Pancreas (tissue), 10 donors: ENCODE data around the gene TRIM16. TPM values are rescaled to one million over a fixed set of nuclear protein-coding genes. Genes with fewer than 3 reads are reported as not detected.
"Not testable (repeated sequence)": the region's sequence is repeated elsewhere in the genome, so short reads cannot be mapped to it uniquely, and the experiment has no call there.

Source experiments
- ATAC-seq, 4 donors: fragments of 200-7000 bp; cut with Tn5 transposase; one replicate each; pipeline versions ENCODE4 v1.8.0 to v1.9.1; 2020; ENCODE audit warnings: mild to moderate bottlenecking in 4 of 4, moderate library complexity in 4 of 4
- DNase-seq, 6 donors: peaks; one replicate each; pipeline ENCODE4 v3.0.0-alpha.2; 2020
- FAIRE-seq: peaks from 2 replicates; lab custom pipeline; 2012; peaks lifted over from hg19 to GRCh38; lab: Jason Lieb, UNC
- H3K27ac ChIP-seq, 4 donors: fragments of 200-600 bp; sonication (generic); 1 replicate in 3 of 4; 2 replicates in 1 of 4; pipeline versions ENCODE4 v1.5.0 to v1.8.0; 2020
- H3K27me3 ChIP-seq, 4 donors: fragments of 200-600 bp; one replicate each; pipeline ENCODE4 v1.8.0; 2021
- H3K36me3 ChIP-seq, 3 donors: fragments of 200-600 bp; sonication (generic) in 1 of 3; one replicate each; pipeline versions ENCODE4 v1.5.0 to v1.8.0; 2020 to 2021
- H3K4me1 ChIP-seq, 3 donors: fragments of 200-600 bp; one replicate each; pipeline ENCODE4 v1.8.0; 2021
- H3K4me3 ChIP-seq, 4 donors: fragments of 200-600 bp; sonication (generic) in 2 of 4; one replicate each; pipeline versions ENCODE4 v1.5.0 to v1.8.0; 2020 to 2021
- H3K9me3 ChIP-seq, 4 donors: fragments of 200-600 bp; one replicate each; pipeline ENCODE4 v1.8.0; 2021
- WGBS, 2 donors: extraction: QIAGEN DNeasy Blood & Tissue Kit; methylation state at CpG; one replicate each; pipeline ENCODE4 v1.1.7; 2013; 5-methylcytosine and 5-hydroxymethylcytosine counted together
- intact Hi-C, 3 donors: fragments of 100-400 bp; cut with DNase I; formaldehyde crosslinking; loops; one replicate each; pipeline versions ENCODE4 v1.11.1 to v1.14.2; 2022
- polyA plus RNA-seq, 2 donors: library from polyadenylated mRNA; stranded (reverse); fragments of 200-250 nt; gene quantifications; one replicate each; pipeline ENCODE4 v1.2.3, GENCODE V29; 2013
- total RNA-seq, 6 donors: library from RNA; stranded (reverse); fragmentation: NEBNext Ultra II Directional in 4 of 6; extraction: Animal tissue kit (Norgen Biotek cat#: 25700) in 4 of 6; gene quantifications; one replicate each; pipeline versions ENCODE4 v1.2.1 to v1.2.4, GENCODE V29; 2021 to 2023
- TF ChIP-seq, protein P1 (sequence below), 4 donors: fragments of 200-600 bp; sonication (generic) in 3 of 4; IDR thresholded peaks; one replicate each; pipeline versions ENCODE4 v1.5.0 to v1.8.0; 2021; ENCODE audit warnings: antibody characterized with exemption in 4 of 4
- donor health status: healthy with polysubstance abuse.
- donor health status: DM: no; HTN: no; CAD: no; lungs with moderate emphysema.
- donor health status: DM: no; HTN: no; CAD: no.
- donor health status: control.
- donor health status: control.
- donor health status: Bipolar disorder and iron deficiency.
- donor health status: DM: yes; HTN: yes; CAD: no.
- donor health status: DM: no; HTN: no; CAD: no.
- donor health status: DM: no; HTN: no; CAD: no.
- donor health status: DM: yes; HTN: yes; CAD: no.

TRIM16 gene
- total and polyA plus RNA-seq, 8 donors = 3.1 to 10.2 (median 5.9) TPM

DNA sequence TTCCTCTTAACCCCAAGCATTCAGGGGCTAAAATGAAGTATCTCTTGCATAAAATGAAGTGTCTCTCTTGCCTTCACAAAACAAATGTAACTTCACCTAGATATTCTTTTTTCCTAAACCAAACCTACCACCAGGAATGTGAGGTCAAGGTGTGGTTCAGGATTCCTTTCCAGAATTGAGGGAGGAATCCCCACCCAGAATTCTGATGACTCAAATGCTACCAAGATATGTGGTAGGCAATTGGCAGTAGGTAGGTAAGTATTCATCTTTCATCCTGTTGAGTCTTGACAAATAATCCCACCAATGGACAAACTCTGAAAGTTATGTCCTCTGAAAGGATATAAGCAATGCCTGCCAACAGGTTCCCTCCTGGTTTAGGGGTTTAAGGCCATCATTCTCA, 26.2 kb downstream of the TRIM16 start:
- H3K4me1 ChIP-seq = peaks cover 7 to 12% (median 7%) of the 10 kb centered on the region in 3 donors
- no peaks in the 10 kb centered on the region for H3K27me3 ChIP-seq
- H3K27ac ChIP-seq = no peak overlapping the region
- H3K36me3 ChIP-seq = no peaks in the 10 kb centered on the region
- ATAC-seq (no peak), FAIRE-seq (no peak), DNase-seq (no peak)
- no peak overlapping the region for H3K4me3 ChIP-seq
- intact Hi-C loops = no loop called here
- no peaks in the 10 kb centered on the region for H3K9me3 ChIP-seq
- TF ChIP-seq, protein P1, sequence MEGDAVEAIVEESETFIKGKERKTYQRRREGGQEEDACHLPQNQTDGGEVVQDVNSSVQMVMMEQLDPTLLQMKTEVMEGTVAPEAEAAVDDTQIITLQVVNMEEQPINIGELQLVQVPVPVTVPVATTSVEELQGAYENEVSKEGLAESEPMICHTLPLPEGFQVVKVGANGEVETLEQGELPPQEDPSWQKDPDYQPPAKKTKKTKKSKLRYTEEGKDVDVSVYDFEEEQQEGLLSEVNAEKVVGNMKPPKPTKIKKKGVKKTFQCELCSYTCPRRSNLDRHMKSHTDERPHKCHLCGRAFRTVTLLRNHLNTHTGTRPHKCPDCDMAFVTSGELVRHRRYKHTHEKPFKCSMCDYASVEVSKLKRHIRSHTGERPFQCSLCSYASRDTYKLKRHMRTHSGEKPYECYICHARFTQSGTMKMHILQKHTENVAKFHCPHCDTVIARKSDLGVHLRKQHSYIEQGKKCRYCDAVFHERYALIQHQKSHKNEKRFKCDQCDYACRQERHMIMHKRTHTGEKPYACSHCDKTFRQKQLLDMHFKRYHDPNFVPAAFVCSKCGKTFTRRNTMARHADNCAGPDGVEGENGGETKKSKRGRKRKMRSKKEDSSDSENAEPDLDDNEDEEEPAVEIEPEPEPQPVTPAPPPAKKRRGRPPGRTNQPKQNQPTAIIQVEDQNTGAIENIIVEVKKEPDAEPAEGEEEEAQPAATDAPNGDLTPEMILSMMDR (IDR thresholded peaks at IDR 0.05) = no peak

GRCh38 chr17:15654886-15655561, 29.1 kb downstream of the TRIM16 start:
- whole genome bisulfite sequencing, 2 donors = 61 to 72% methylated on average over 3 of the region's 3 CpGs
- intact Hi-C loops = no loop called here
- DNase-seq (no peak), FAIRE-seq (no peak), ATAC-seq (peak in 2 of 4 donors; percentile 6 to 7)
- no peaks in the 10 kb centered on the region for H3K9me3 ChIP-seq
- H3K4me3 ChIP-seq = no peak overlapping the region
- H3K4me1 ChIP-seq = peaks cover 7 to 16% (median 11%) of the 10 kb centered on the region in 3 donors
- H3K36me3 ChIP-seq = no peaks in the 10 kb centered on the region
- peak overlapping the region in 2 of 4 donors; percentile 64 for H3K27ac ChIP-seq
- TF ChIP-seq, protein P1 (IDR thresholded peaks at IDR 0.05) = no peak
- H3K27me3 ChIP-seq = no peaks in the 10 kb centered on the region

DNA sequence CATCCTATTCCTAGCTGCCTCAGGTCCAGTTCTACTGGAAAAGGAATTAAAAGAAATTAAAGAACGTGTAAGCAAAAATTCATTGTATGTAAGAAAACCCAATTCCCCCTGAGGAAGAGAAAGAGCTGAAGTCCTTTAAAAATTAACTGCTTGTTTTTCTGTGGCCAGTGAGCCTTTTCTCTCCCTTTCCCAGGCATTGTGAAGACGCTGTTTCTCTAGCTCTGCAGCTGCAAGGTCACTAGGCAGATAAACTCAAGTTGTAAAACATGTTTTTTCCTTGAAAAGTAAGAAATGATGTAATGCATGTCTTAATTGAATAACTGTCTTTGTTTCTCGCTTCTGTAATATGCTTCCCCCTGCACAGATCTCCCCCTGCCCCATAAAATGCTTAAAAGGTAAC, 29.7 kb downstream of the TRIM16 start:
- DNase-seq, ATAC-seq, intact Hi-C loops, H3K4me3 ChIP-seq, FAIRE-seq, H3K27me3 ChIP-seq, H3K36me3 ChIP-seq, H3K27ac ChIP-seq, H3K9me3 ChIP-seq: not testable (repeated sequence)
- peaks cover 2 to 10% (median 5%) of the 10 kb centered on the region in 3 donors for H3K4me1 ChIP-seq
- WGBS, 2 donors = 59 to 64% methylated on average over 3 of the region's 3 CpGs

GRCh38 chr17:15652960-15653359, 31.2 kb downstream of the TRIM16 start:
- Histone ChIP-seq H3K4me3 (no peak overlapping the region), H3K9me3 (no peaks in the 10 kb centered on the region), H3K4me1 (peaks cover 0 to 9% (median 0%) of the 10 kb centered on the region in 3 donors), H3K27ac (no peak overlapping the region), H3K27me3 (no peaks in the 10 kb centered on the region), H3K36me3 (no peaks in the 10 kb centered on the region)
- FAIRE-seq = no peak
- WGBS, 2 donors = 88 to 95% methylated on average over 6 of the region's 6 CpGs
- no peak for ATAC-seq
- DNase-seq = no peak
- TF ChIP-seq, protein P1 (IDR thresholded peaks at IDR 0.05) = no peak
- intact Hi-C loops = no loop called here

DNA sequence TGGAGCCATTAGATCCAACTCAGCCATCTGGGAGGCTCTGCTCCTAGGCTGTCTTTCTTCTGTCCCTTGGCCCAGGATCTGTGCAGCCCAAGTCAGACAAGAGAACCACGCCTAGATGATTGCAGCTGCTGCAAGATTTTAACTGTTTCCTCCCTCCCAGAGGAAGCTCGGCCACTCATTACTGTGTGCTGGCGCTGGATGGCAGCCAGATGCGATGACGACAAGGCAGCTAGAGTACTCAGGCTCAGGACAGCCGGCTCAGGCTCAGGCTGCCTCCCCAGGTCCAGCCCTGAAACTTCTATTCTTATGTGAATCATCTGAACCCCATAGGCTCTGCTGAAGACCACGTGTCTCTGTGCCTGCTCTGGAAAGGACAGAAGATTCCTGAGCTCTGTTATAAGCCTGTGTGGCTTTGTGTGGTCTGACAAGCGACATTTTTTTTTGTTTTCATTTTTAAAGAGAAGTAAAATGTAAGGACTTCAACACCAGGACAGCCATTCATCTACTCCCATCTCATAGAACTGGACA, 32.5 kb downstream of the TRIM16 start:
- H3K27ac ChIP-seq = peak overlapping the region in 2 of 4 donors; percentile 41 to 53
- H3K4me1 ChIP-seq = peaks cover 0 to 9% (median 0%) of the 10 kb centered on the region in 3 donors
- no peaks in the 10 kb centered on the region for H3K36me3 ChIP-seq
- ATAC-seq (peak; percentile 73 to 91 (median 87)), DNase-seq (peak; percentile 57 to 87 (median 74)), FAIRE-seq (peak; percentile 84)
- H3K9me3 ChIP-seq = no peaks in the 10 kb centered on the region
- TF ChIP-seq, protein P1 (IDR thresholded peaks at IDR 0.05) = no peak
- 14 to 15% methylated on average over 8 of the region's 8 CpGs for WGBS, 2 donors
- H3K27me3 ChIP-seq = no peaks in the 10 kb centered on the region
- intact Hi-C loops = no loop called here
- H3K4me3 ChIP-seq = peak overlapping the region in 2 of 4 donors; percentile 13 to 38
